HG03095 (cell line): Measurements from ENCODE around the gene LPO.

Source experiments
- ATAC-seq: cut with Tn5 transposase; IDR thresholded peaks from one replicate; pipeline ENCODE4 v1.9.1; 2021; ENCODE audit warnings: moderate library complexity; ENCODE audit not compliant: unreplicated experiment

The LPO gene

GRCh38 chr17:58315750-58316149 lies 77.4 kb downstream of the LPO start:
- no peak for ATAC-seq

DNA sequence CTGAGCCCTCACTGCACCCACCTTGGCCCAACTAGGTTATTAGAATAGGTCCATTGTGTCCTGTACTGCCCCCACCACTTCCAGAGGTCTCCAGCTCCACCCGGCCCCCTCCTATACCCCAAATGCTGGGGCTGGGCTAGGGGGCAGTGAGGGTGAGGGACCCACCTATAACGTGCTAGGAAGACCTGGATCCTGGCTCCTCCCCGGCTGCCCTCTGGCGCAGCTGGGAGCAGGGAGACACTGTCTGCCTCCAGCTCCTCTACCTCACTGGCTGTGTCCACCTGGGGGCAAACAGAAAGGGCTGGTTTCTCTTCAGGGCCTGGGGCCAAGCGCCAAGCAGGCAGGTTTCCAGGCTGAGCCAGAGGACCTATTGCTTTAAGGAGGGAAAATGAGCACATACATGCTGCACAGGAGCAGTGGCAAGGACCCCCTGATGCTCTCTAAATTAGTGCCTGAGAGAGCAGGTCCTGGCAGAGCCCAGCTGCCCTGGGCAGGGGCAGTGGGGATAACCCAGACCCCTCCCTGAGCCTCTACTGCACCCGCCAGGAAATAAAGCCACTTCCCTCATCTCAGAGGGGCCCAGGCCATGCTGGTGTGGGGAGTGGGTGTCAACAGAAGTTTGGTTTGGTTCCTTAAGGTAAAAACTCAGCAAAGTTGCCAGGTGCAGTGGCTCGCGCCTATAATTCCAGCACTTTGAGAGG lies 78.0 kb downstream of the LPO start:
- ATAC-seq: no peak

GRCh38 chr17:58317421-58318064 lies 79.2 kb downstream of the LPO start:
- ATAC-seq: no peak

- ATAC-seq: no peak
These were observed 79.7 kb downstream of the LPO start for GRCh38 chr17:58318065-58318481.
